Measurements from ENCODE around the gene ZDHHC18.

ZDHHC18 gene

DNA sequence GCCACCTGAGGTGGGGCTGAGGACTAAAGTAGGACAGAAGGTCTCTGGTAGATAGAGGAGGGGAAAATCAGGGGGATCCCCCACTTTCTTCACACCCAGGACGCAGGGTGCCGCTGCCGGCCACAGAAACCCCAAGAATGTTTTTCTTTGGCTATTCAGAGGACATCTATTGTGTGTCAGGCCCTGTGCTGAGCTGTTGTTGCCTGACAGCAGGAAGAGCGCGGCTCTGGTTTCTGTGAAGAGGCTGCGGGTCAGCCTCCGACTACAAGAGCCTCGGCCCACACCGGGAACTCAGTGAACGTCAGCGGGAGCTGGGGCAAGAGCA is 39.1 kb upstream of the ZDHHC18 start:
- ChIA-PET CTCF (interaction anchor here (0.7 to 9.4 kb wide), 13 partner anchors 9 to 183 kb away, joined by 3 to 509 read pairs (median 17); no protein-coding TSS in a partner anchor), POLR2A (interaction anchor here (0.6 to 2.5 kb wide), 10 partner anchors 8 to 181 kb away, joined by 3 to 34 read pairs (median 6); no protein-coding TSS in a partner anchor)
- DNase-seq (ENCODE audit: low read depth, low spot score): no peak
- TF ChIP-seq, protein P1, sequence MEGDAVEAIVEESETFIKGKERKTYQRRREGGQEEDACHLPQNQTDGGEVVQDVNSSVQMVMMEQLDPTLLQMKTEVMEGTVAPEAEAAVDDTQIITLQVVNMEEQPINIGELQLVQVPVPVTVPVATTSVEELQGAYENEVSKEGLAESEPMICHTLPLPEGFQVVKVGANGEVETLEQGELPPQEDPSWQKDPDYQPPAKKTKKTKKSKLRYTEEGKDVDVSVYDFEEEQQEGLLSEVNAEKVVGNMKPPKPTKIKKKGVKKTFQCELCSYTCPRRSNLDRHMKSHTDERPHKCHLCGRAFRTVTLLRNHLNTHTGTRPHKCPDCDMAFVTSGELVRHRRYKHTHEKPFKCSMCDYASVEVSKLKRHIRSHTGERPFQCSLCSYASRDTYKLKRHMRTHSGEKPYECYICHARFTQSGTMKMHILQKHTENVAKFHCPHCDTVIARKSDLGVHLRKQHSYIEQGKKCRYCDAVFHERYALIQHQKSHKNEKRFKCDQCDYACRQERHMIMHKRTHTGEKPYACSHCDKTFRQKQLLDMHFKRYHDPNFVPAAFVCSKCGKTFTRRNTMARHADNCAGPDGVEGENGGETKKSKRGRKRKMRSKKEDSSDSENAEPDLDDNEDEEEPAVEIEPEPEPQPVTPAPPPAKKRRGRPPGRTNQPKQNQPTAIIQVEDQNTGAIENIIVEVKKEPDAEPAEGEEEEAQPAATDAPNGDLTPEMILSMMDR (IDR thresholded peaks at IDR 0.05; ENCODE audit: insufficient read depth, low read length, missing control alignments): no peak
- H3K4me3 ChIP-seq (ENCODE audit: low read depth, low read length): peak overlapping the region; percentile 73

- ChIA-PET POLR2A (interaction anchor here (0.6 to 2.5 kb wide), 10 partner anchors 8 to 182 kb away, joined by 3 to 34 read pairs (median 6); no protein-coding TSS in a partner anchor), CTCF (interaction anchor here (0.7 to 9.4 kb wide), 35 partner anchors 9 to 287 kb away, joined by 3 to 509 read pairs (median 6); no protein-coding TSS in a partner anchor)
- peak within 1 kb of the TSS; percentile 73 for H3K4me3 ChIP-seq (ENCODE audit: low read depth, low read length)
- DNase-seq (ENCODE audit: low read depth, low spot score): no peak
- TF ChIP-seq, protein P1 (IDR thresholded peaks at IDR 0.05; ENCODE audit: insufficient read depth, low read length, missing control alignments): no peak
These were observed 38.6 kb upstream of the ZDHHC18 start, which contains the start of gene PIGV for GRCh38 chr1:26787706-26788514. Gene PIGV, plus strand, starts transcription at chr1:26787950. Its CDS starts 2,866 bp downstream, at chr1:26790816.

- ChIA-PET CTCF (interaction anchor here (0.5 to 9.4 kb wide), 50 partner anchors 8 to 1164 kb away, joined by 3 to 509 read pairs (median 5); partner anchors contain the start of gene GPN2), POLR2A (interaction anchor here (0.9 to 2.5 kb wide), 6 partner anchors 11 to 96 kb away, joined by 3 to 34 read pairs (median 10); no protein-coding TSS in a partner anchor)
- TF ChIP-seq, protein P1 (IDR thresholded peaks at IDR 0.05; ENCODE audit: insufficient read depth, low read length, missing control alignments): no peak
- H3K4me3 ChIP-seq (ENCODE audit: low read depth, low read length): peak overlapping the region; percentile 73
- DNase-seq (ENCODE audit: low read depth, low spot score): no peak
These were observed 38.0 kb upstream of the ZDHHC18 start for GRCh38 chr1:26788515-26788785.

DNA sequence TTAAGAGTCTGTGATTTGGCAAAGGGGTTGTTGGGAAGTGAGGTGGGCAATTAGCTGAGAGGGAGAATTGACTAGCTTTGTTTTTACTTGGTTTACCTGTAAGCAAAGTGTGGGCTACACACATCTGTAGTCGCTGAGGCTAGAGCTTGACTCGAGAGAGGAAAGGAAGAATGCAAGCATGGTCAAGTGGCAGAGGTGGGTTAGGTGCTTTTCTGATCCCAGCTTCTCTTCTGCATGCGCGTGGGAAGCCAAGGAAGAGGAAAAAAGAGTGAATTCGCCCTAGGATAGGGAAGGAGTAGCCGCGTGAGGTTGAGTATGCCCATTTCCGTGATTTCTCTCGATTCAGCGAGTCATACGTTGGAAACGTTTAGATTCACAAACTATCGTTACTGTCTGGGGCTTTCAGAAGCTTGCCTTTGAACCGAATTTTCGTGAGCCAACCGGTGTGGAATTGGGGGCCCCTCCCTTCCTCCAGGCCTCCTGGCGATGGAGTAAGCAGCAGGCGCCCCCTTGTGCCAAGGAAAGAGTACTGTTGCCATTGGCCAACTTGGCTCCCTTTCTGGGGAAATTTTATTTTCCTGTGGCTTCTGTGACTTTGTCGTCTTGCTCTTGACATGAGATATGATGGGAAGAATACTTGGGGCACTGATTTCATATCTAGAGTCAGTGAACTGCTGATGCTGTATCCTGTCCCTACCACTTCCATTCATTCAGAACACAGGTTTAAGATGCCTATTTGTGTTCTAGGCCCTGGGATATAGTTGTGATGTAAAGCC is 37.5 kb upstream of the ZDHHC18 start:
- ChIA-PET CTCF (interaction anchor here (0.5 to 9.4 kb wide), 54 partner anchors 7 to 1164 kb away, joined by 3 to 509 read pairs (median 5); partner anchors contain the start of gene GPN2), POLR2A (interaction anchor here (1.0 to 2.5 kb wide), 5 partner anchors 10 to 97 kb away, joined by 3 to 34 read pairs (median 12); no protein-coding TSS in a partner anchor)
- peak overlapping the region; percentile 73 for H3K4me3 ChIP-seq (ENCODE audit: low read depth, low read length)
- TF ChIP-seq, protein P1 (IDR thresholded peaks at IDR 0.05; ENCODE audit: insufficient read depth, low read length, missing control alignments): peak; percentile 89
- DNase-seq (ENCODE audit: low read depth, low spot score): no peak

DNA sequence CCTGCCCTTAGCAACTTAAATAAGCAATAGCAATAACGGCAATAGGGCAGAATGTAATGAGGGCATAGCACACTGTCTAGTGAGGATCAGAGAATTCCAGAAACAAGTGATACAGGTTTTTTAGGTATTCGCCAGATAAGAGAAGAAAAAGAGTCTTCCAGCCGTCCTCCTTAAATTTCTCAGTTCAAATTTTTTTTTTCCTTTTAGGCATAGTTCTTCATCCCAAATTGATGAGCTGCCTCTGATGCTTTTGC is 36.9 kb upstream of the ZDHHC18 start:
- H3K4me3 ChIP-seq (ENCODE audit: low read depth, low read length): no peak overlapping the region
- TF ChIP-seq, protein P1 (IDR thresholded peaks at IDR 0.05; ENCODE audit: insufficient read depth, low read length, missing control alignments): no peak
- DNase-seq (ENCODE audit: low read depth, low spot score): no peak
- CTCF ChIA-PET: interaction anchor here (0.7 to 9.4 kb wide), 32 partner anchors 9 to 289 kb away, joined by 3 to 509 read pairs (median 7); partner anchors contain the start of gene GPN2
- POLR2A ChIA-PET: interaction anchor here (1.0 to 2.5 kb wide), 2 partner anchors 10 to 92 kb away, joined by 3 to 34 read pairs; no protein-coding TSS in a partner anchor

Measured in AG04449 (cell line).